Epidermal melanocyte (primary cell): ENCODE measurements around the gene PCSK2.

ENCODE experiments used
- DNase-seq: peaks from one replicate; pipeline ENCODE4 v3.0.0; 2011; ENCODE audit warnings: low spot score; ENCODE audit not compliant: insufficient read length

The PCSK2 gene

GRCh38 chr20:17442588-17442987, 215.7 kb downstream of the PCSK2 start:
- no peak for DNase-seq

GRCh38 chr20:17443131-17443858, 216.5 kb downstream of the PCSK2 start:
- no peak for DNase-seq

- no peak for DNase-seq
Observed at GRCh38 chr20:17444091-17444490, 217.3 kb downstream of the PCSK2 start.

- no peak for DNase-seq
Observed at GRCh38 chr20:17445543-17445942, 218.7 kb downstream of the PCSK2 start.

GRCh38 chr20:17446171-17446570, 219.3 kb downstream of the PCSK2 start:
- DNase-seq, result no peak

GRCh38 chr20:17448071-17448470, 221.2 kb downstream of the PCSK2 start:
- no peak for DNase-seq

- no peak for DNase-seq
Observed at GRCh38 chr20:17449031-17449430, 222.2 kb downstream of the PCSK2 start.

- DNase-seq, result no peak
Observed at GRCh38 chr20:17452441-17452840, 225.6 kb downstream of the PCSK2 start.

- DNase-seq, result no peak
Observed at GRCh38 chr20:17453592-17453991, 226.8 kb downstream of the PCSK2 start.

GRCh38 chr20:17456279-17456678, 229.4 kb downstream of the PCSK2 start:
- no peak for DNase-seq

GRCh38 chr20:17457079-17457478, 230.2 kb downstream of the PCSK2 start:
- no peak for DNase-seq

GRCh38 chr20:17457588-17458190, 230.8 kb downstream of the PCSK2 start:
- no peak for DNase-seq

- DNase-seq, result no peak
Observed at GRCh38 chr20:17460119-17460518, 233.3 kb downstream of the PCSK2 start.

GRCh38 chr20:17461941-17462340, 235.1 kb downstream of the PCSK2 start:
- DNase-seq, result no peak

GRCh38 chr20:17463711-17464110, 236.9 kb downstream of the PCSK2 start:
- DNase-seq, result no peak

- no peak for DNase-seq
Observed at GRCh38 chr20:17465236-17465635, 238.4 kb downstream of the PCSK2 start.

GRCh38 chr20:17466641-17467040, 239.8 kb downstream of the PCSK2 start:
- DNase-seq, result no peak

- no peak for DNase-seq
Observed at GRCh38 chr20:17467120-17467655, 240.3 kb downstream of the PCSK2 start.

GRCh38 chr20:17468073-17468840, 241.4 kb downstream of the PCSK2 start:
- DNase-seq, result no peak

- DNase-seq, result no peak
Observed at GRCh38 chr20:17469246-17470030, 242.6 kb downstream of the PCSK2 start.

- DNase-seq, result no peak
Observed at GRCh38 chr20:17470521-17470920, 243.7 kb downstream of the PCSK2 start.
